Heart left ventricle (tissue), 16 donors: ENCODE measurements around the gene ABL2. TPM values are rescaled to one million over a fixed set of nuclear protein-coding genes. Genes with fewer than 3 reads are reported as not detected.

Experiments
- ATAC-seq, 4 donors: fragments of 200-7000 bp; cut with Tn5 transposase; one replicate each; pipeline ENCODE4 v1.9.1; 2020 to 2022; ENCODE audit warnings: moderate library complexity in 4 of 4, mild to moderate bottlenecking in 3 of 4, moderate number of reproducible peaks in 1 of 4
- DNase-seq, 5 donors: peaks; one replicate each; pipeline ENCODE4 v3.0.0-alpha.2; 2020
- H3K27ac ChIP-seq, 12 donors: fragments of 200-600 bp; sonication (generic) in 4 of 12; one replicate each; pipeline versions ENCODE4 v1.5.0 to v1.8.0; 2016 to 2022; ENCODE audit warnings: mild to moderate bottlenecking in 2 of 12
- H3K27me3 ChIP-seq, 9 donors: fragments of 200-600 bp; sonication (generic) in 2 of 9; one replicate each; pipeline versions ENCODE4 v1.5.1 to v1.8.0; 2016 to 2022; ENCODE audit warnings: mild to moderate bottlenecking in 3 of 9
- H3K36me3 ChIP-seq, 9 donors: fragments of 200-600 bp; sonication (generic) in 2 of 9; one replicate each; pipeline versions ENCODE4 v1.5.0 to v1.8.0; 2018 to 2022; ENCODE audit warnings: mild to moderate bottlenecking in 2 of 9
- H3K4me1 ChIP-seq, 12 donors: fragments of 200-600 bp; sonication (generic) in 4 of 12; one replicate each; pipeline versions ENCODE4 v1.5.0 to v1.8.0; 2016 to 2022; ENCODE audit warnings: mild to moderate bottlenecking in 3 of 12
- H3K4me3 ChIP-seq, 12 donors: fragments of 200-600 bp; sonication (generic) in 4 of 12; one replicate each; pipeline versions ENCODE4 v1.5.0 to v1.8.0; 2017 to 2022; ENCODE audit warnings: mild to moderate bottlenecking in 9 of 12, moderate library complexity in 4 of 12
- H3K9me3 ChIP-seq, 12 donors: fragments of 200-600 bp; sonication (generic) in 4 of 12; one replicate each; pipeline versions ENCODE4 v1.5.0 to v1.8.0; 2016 to 2022; ENCODE audit warnings: mild to moderate bottlenecking in 1 of 12
- CTCF ChIP-seq, 12 donors: fragments of 200-600 bp; sonication (generic) in 4 of 12; IDR thresholded peaks; one replicate each; pipeline versions ENCODE4 v1.5.0 to v1.8.0; 2018 to 2022; ENCODE audit warnings: antibody characterized with exemption in 12 of 12, mild to moderate bottlenecking in 5 of 12
- POLR2A ChIP-seq, 2 donors: fragments of 450-650 bp; IDR thresholded peaks; one replicate each; pipeline ENCODE4 v1.6.1; 2017; ENCODE audit warnings: antibody characterized with exemption in 2 of 2, mild to moderate bottlenecking in 2 of 2, moderate library complexity in 2 of 2
- WGBS, 4 donors: extraction: QIAGEN DNeasy Blood & Tissue Kit in 2 of 4; methylation state at CpG; one replicate each; pipeline versions ENCODE4 v1.1.5 to v1.1.7; 2013 to 2018; 5-methylcytosine and 5-hydroxymethylcytosine counted together
- intact Hi-C, 10 donors: fragments of 100-400 bp; cut with DNase I; formaldehyde crosslinking; loops; one replicate each; pipeline versions ENCODE4 v1.11.1 to v1.14.2; 2022
- polyA plus RNA-seq, 2 donors: library from polyadenylated mRNA; stranded (reverse); fragments of 200-250 nt; gene quantifications; one replicate each; pipeline ENCODE4 v1.2.3, GENCODE V29; 2013
- total RNA-seq, 9 donors: library from RNA; depleted of rRNA in 2 of 9; stranded (reverse); fragments of >200 nt in 2 of 9; fragmentation: NEBNext Ultra II Directional in 3 of 9; extraction: Animal tissue kit (Norgen Biotek cat#: 25700) in 3 of 9; gene quantifications; one replicate each; pipeline versions ENCODE4 v1.1.0 to v1.2.4, GENCODE V29; 2016 to 2023
- donor health status: ischemic (EF 13 %, LVEDD 7.1; RV severe dilation, severe dysfunction).
- donor health status: healthy with polysubstance abuse.
- donor health status: DM: no; HTN: yes; CAD: no.
- donor health status: DM: no; HTN: no; CAD: no.
- donor health status: ischemic (EF 25% LVEDD 6.9; RV normal size, moderate dysfunction).
- donor health status: ischemic (EF 25% LVEDD 5.7; RV mildly dilated, moderate dysfunction).
- donor health status: healthy.
- donor health status: DM: yes; HTN: yes; CAD: no.
- donor health status: ischemic (EF 35%, LVEDD 5.7; RV mildly dilated, moderate dysfunction).
- donor health status: nonischemic (EF 11% LVEDD 7.7; RV severe dilation, severe dysfunction).
- donor health status: DM: yes; HTN: yes; CAD: no.
- donor health status: PGD.
- donor health status: ischemic (EF 29% LVEDD 5.4; RV normal size, mild dysfunction).
- donor health status: nonischemic (EF 23%, LVEDD 6.1; RV moderate dilation, normal function).

ABL2 gene
- total and polyA plus RNA-seq, 11 donors, result 2.5 to 22.0 (median 10.2) TPM

GRCh38 chr1:179091691-179092165 is 137.7 kb downstream of the ABL2 start:
- ATAC-seq (peak; percentile 54 to 82 (median 77)), DNase-seq (peak in 4 of 5 donors; percentile 29 to 86 (median 50))
- H3K27me3 ChIP-seq, result no peaks in the 10 kb centered on the region
- H3K27ac ChIP-seq, result peak overlapping the region in 11 of 12 donors; percentile 51 to 81 (median 57)
- TF ChIP-seq CTCF (IDR thresholded peaks at IDR 0.05) (no peak), POLR2A (IDR thresholded peaks at IDR 0.05) (no peak)
- H3K36me3 ChIP-seq, result peaks cover 0 to 83% (median 52%) of the 10 kb centered on the region in 9 donors
- WGBS, 4 donors, result 36 to 47% (median 40%) methylated on average over 5 of the region's 5 CpGs
- intact Hi-C loops, result loop anchor here in 1 of 10 donors (10.0 kb wide), 1 partner anchor 203 kb away; the partner anchor contains the start of gene SOAT1
- H3K4me1 ChIP-seq, result peaks cover 0 to 49% (median 28%) of the 10 kb centered on the region in 12 donors
- no peaks in the 10 kb centered on the region for H3K9me3 ChIP-seq
- H3K4me3 ChIP-seq, result no peak overlapping the region

GRCh38 chr1:179090923-179091322 is 138.6 kb downstream of the ABL2 start:
- no peak for TF ChIP-seq CTCF (IDR thresholded peaks at IDR 0.05)
- no peak for TF ChIP-seq POLR2A (IDR thresholded peaks at IDR 0.05)
- H3K4me1 ChIP-seq, result peaks cover 0 to 45% (median 26%) of the 10 kb centered on the region in 12 donors
- no peak for DNase-seq
- H3K27ac ChIP-seq, result peak overlapping the region in 10 of 12 donors; percentile 20 to 81 (median 54)
- no peak for ATAC-seq
- WGBS, 4 donors, result 84 to 92% (median 91%) methylated on average over 4 of the region's 4 CpGs
- intact Hi-C loops, result loop anchor here in 1 of 10 donors (10.0 kb wide), 1 partner anchor 204 kb away; the partner anchor contains the start of gene SOAT1
- H3K4me3 ChIP-seq, result no peak overlapping the region
- H3K27me3 ChIP-seq, result no peaks in the 10 kb centered on the region
- H3K9me3 ChIP-seq, result no peaks in the 10 kb centered on the region
- peaks cover 0 to 83% (median 50%) of the 10 kb centered on the region in 9 donors for H3K36me3 ChIP-seq

GRCh38 chr1:179090522-179090921 is 139.0 kb downstream of the ABL2 start:
- WGBS, 4 donors, result 55 to 85% (median 74%) methylated on average over 8 of the region's 8 CpGs
- H3K4me3 ChIP-seq, result no peak overlapping the region
- DNase-seq, result peak in 2 of 5 donors; percentile 46 to 48
- H3K27ac ChIP-seq, result peak overlapping the region in 10 of 12 donors; percentile 20 to 81 (median 54)
- H3K9me3 ChIP-seq, result no peaks in the 10 kb centered on the region
- peak in 2 of 12 donors; percentile 15 to 22 for TF ChIP-seq CTCF (IDR thresholded peaks at IDR 0.05)
- TF ChIP-seq POLR2A (IDR thresholded peaks at IDR 0.05), result no peak
- H3K36me3 ChIP-seq, result peaks cover 0 to 84% (median 49%) of the 10 kb centered on the region in 9 donors
- H3K4me1 ChIP-seq, result peaks cover 0 to 41% (median 25%) of the 10 kb centered on the region in 12 donors
- H3K27me3 ChIP-seq, result no peaks in the 10 kb centered on the region
- ATAC-seq, result peak; percentile 57 to 75 (median 66)
- intact Hi-C loops, result loop anchor here in 1 of 10 donors (10.0 kb wide), 1 partner anchor 204 kb away; the partner anchor contains the start of gene SOAT1

GRCh38 chr1:179089827-179090482 is 139.5 kb downstream of the ABL2 start:
- Histone ChIP-seq H3K27ac (peak overlapping the region in 9 of 12 donors; percentile 30 to 81 (median 55)), H3K4me1 (peaks cover 0 to 37% (median 25%) of the 10 kb centered on the region in 12 donors), H3K36me3 (peaks cover 0 to 81% (median 43%) of the 10 kb centered on the region in 9 donors), H3K4me3 (no peak overlapping the region), H3K9me3 (no peaks in the 10 kb centered on the region), H3K27me3 (no peaks in the 10 kb centered on the region)
- ATAC-seq (no peak), DNase-seq (no peak)
- no peak for TF ChIP-seq CTCF (IDR thresholded peaks at IDR 0.05)
- TF ChIP-seq POLR2A (IDR thresholded peaks at IDR 0.05), result no peak
- WGBS, 4 donors, result 75 to 82% (median 80%) methylated on average over 10 to 16 of the region's 16 CpGs
- intact Hi-C loops, result loop anchor here in 2 of 10 donors (10.0 kb wide), 2 partner anchors 205 to 725 kb away; partner anchors contain the start of gene SOAT1 (in 1 of the 2)
